HG03066 (cell line): ENCODE results near the gene MRPL50.

Experiments
- ATAC-seq: cut with Tn5 transposase; IDR thresholded peaks from one replicate; pipeline ENCODE4 v1.9.1; 2021; ENCODE audit warnings: low read depth; ENCODE audit not compliant: unreplicated experiment

MRPL50 gene

DNA sequence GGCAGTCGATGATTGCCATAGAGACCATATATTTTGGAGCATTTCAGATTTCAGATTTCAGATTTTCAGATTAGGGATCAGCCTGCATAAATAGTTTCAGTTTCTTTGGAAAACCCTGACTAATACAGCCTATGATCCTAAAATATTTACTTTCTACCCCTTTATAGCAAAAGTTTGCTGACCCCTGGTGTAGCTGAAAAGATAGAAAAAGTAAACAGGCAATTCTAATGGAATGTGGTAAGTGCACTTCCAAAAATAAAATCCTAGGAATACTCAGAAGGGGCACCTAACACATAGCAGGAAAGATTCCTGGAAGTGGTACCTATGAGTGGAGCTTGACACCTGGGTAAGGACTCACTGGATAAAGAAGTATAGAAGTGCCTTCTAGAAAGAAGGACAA lies 48.1 kb downstream of the MRPL50 start:
- no peak for ATAC-seq

DNA sequence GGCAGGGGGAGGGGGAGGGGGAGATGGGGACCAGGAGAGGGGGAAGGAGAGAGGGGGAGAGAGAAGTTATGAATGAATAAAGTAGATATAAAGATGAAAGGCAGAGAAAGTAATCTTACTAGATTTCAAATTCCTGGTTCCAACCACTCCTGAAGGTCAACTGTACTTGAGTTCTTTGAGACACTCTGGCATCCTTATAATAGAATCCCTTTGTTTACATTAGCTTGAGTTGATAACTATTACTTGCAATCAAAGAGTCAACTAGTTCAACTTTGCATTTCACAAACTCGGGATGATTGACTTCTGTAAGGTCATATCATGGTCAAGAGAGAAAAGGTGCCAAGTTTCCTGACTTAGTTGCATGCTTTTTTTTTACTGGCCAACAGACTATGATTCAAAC lies 55.8 kb downstream of the MRPL50 start:
- ATAC-seq: no peak

DNA sequence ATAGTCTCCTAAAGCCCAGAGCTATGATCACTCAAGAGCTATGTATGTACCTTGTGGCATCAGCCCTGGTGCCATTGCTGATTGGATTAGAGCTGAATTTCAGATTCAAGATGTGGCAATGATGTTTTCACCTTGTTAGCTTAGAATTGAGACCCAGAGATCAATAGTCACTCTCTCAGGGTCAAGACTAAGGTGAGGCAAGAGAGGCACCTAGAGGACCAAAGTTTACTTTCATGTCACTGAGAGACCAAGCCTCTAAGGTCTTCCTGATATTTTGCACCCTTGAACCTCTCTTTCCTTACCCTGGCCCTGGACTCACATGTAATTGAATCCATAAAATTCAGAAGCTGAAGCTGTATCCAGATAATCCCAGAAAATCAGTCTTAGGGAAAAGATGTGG lies 56.5 kb downstream of the MRPL50 start:
- ATAC-seq: no peak
